HG02973 (cell line): ENCODE data around the gene GNL2.

Source experiments
- ATAC-seq: cut with Tn5 transposase; IDR thresholded peaks from one replicate; pipeline ENCODE4 v1.9.1; 2021; ENCODE audit warnings: moderate library complexity; ENCODE audit not compliant: unreplicated experiment

GNL2 gene

DNA sequence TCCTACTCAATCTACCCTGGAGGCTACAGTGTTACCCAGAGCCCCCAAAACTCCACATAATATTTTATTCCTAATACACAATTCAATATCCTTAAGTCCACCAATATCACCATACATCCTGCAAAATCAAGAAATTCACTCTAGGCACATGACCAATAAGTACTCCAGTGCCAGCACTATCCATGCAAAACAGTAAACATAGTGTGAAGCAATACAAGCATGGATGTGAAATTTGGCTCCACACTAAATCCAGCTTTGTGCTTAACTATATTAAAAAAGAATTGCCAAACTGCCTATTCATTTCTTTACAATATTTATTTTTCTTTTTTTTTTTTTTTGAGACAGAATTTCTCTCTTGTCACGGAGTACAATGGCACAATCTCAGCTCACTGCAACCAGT, 78.2 kb downstream of the GNL2 start:
- no peak for ATAC-seq
